Nephron (organoid): ENCODE data around the gene BBLN.

Experiments
- H3K27ac Mint-ChIP-seq, 3 experiments: 2 replicates each; pipeline ENCODE4 v1.8.0; 2020; ENCODE audit warnings: mixed read lengths in 3 of 3, mild to moderate bottlenecking in 2 of 3, moderate library complexity in 1 of 3
- H3K27me3 Mint-ChIP-seq: 2 replicates; pipeline ENCODE4 v1.8.0; 2021; ENCODE audit warnings: low read depth, mild to moderate bottlenecking, moderate library complexity, mixed read lengths
- H3K36me3 Mint-ChIP-seq: 2 replicates; pipeline ENCODE4 v1.8.0; 2020; ENCODE audit warnings: low read depth, mixed read lengths
- H3K4me1 Mint-ChIP-seq: 2 replicates; pipeline ENCODE4 v1.8.0; 2020; ENCODE audit warnings: mixed read lengths
- H3K4me3 Mint-ChIP-seq, 3 experiments: 2 replicates each; pipeline ENCODE4 v1.8.0; 2020; ENCODE audit warnings: mild to moderate bottlenecking in 3 of 3, mixed read lengths in 3 of 3, moderate library complexity in 2 of 3
- H3K9me3 Mint-ChIP-seq: 2 replicates; pipeline ENCODE4 v1.8.0; 2020; ENCODE audit warnings: mixed read lengths
- CTCF ChIP-seq, 3 experiments: fragments of 200-600 bp; sonication (generic); IDR thresholded peaks; one replicate each; pipeline ENCODE4 v1.5.0; 2021; ENCODE audit warnings: antibody characterized with exemption in 3 of 3; ENCODE audit not compliant: unreplicated experiment in 3 of 3

Gene BBLN

GRCh38 chr9:128116104-128117083 lies 43.7 kb upstream of the BBLN start:
- Mint-ChIP-seq H3K27me3 (peaks cover 4% of the 10 kb centered on the region), H3K4me1 (peaks cover 6% of the 10 kb centered on the region), H3K36me3 (peaks cover 17% of the 10 kb centered on the region), H3K4me3 (no peak overlapping the region), H3K9me3 (no peaks in the 10 kb centered on the region), H3K27ac (no peak overlapping the region)
- no peak for TF ChIP-seq CTCF (IDR thresholded peaks at IDR 0.05; ENCODE audit: unreplicated experiment in 3 of 3)

- Mint-ChIP-seq H3K27ac (peak overlapping the region; percentile 33 to 69 (median 68)), H3K4me1 (peaks cover 6% of the 10 kb centered on the region), H3K36me3 (peaks cover 13% of the 10 kb centered on the region), H3K27me3 (peaks cover 4% of the 10 kb centered on the region), H3K4me3 (peak overlapping the region; percentile 46 to 75 (median 71)), H3K9me3 (no peaks in the 10 kb centered on the region)
- peak; percentile 100 for TF ChIP-seq CTCF (IDR thresholded peaks at IDR 0.05; ENCODE audit: unreplicated experiment in 3 of 3)
Observed at GRCh38 chr9:128117613-128118471, 42.2 kb upstream of the BBLN start.

- Mint-ChIP-seq H3K36me3 (peaks cover 9% of the 10 kb centered on the region), H3K4me1 (peaks cover 6% of the 10 kb centered on the region), H3K27me3 (peaks cover 4% of the 10 kb centered on the region), H3K4me3 (peak overlapping the region in 1 of 3 experiments; percentile 46), H3K9me3 (no peaks in the 10 kb centered on the region), H3K27ac (no peak overlapping the region)
- TF ChIP-seq CTCF (IDR thresholded peaks at IDR 0.05; ENCODE audit: unreplicated experiment in 3 of 3) = no peak
Observed at GRCh38 chr9:128118472-128118857, 41.6 kb upstream of the BBLN start.

GRCh38 chr9:128118971-128119665 lies 40.9 kb upstream of the BBLN start:
- Mint-ChIP-seq H3K4me3 (no peak overlapping the region), H3K4me1 (peaks cover 6% of the 10 kb centered on the region), H3K9me3 (no peaks in the 10 kb centered on the region), H3K27ac (no peak overlapping the region), H3K27me3 (peaks cover 4% of the 10 kb centered on the region), H3K36me3 (peaks cover 11% of the 10 kb centered on the region)
- TF ChIP-seq CTCF (IDR thresholded peaks at IDR 0.05; ENCODE audit: unreplicated experiment in 3 of 3) = no peak

GRCh38 chr9:128120061-128120740 lies 39.9 kb upstream of the BBLN start:
- Mint-ChIP-seq H3K4me3 (no peak overlapping the region), H3K27ac (no peak overlapping the region), H3K4me1 (peaks cover 6% of the 10 kb centered on the region), H3K27me3 (peaks cover 4% of the 10 kb centered on the region), H3K36me3 (peaks cover 5% of the 10 kb centered on the region), H3K9me3 (no peaks in the 10 kb centered on the region)
- TF ChIP-seq CTCF (IDR thresholded peaks at IDR 0.05; ENCODE audit: unreplicated experiment in 3 of 3) = no peak
